Hindlimb muscle (tissue), 1 donor: Measurements from ENCODE around the gene ADD1. TPM values are rescaled to one million over a fixed set of nuclear protein-coding genes. Genes with fewer than 3 reads are reported as not detected.

Experiments used
- DNase-seq: peaks from one replicate; pipeline ENCODE4 v3.0.0-alpha.2; 2013
- polyA plus RNA-seq: library from polyadenylated mRNA; unstranded; fragments of 120-200 nt; gene quantifications from one replicate; pipeline ENCODE4 v1.2.1, GENCODE V29; 2013; ENCODE audit not compliant: insufficient read length

The ADD1 gene
- polyA plus RNA-seq, 1 donor = 205 TPM

- DNase-seq = no peak
Measured at GRCh38 chr4:2861631-2862436, 18.2 kb downstream of the ADD1 start.

GRCh38 chr4:2862528-2862927 lies 18.9 kb downstream of the ADD1 start:
- DNase-seq = no peak

- DNase-seq = no peak
Measured at GRCh38 chr4:2863649-2864048, 20.0 kb downstream of the ADD1 start.

- no peak for DNase-seq
Measured at GRCh38 chr4:2865196-2865780, 21.6 kb downstream of the ADD1 start.

- DNase-seq = no peak
Measured at GRCh38 chr4:2866160-2866861, 22.7 kb downstream of the ADD1 start.

- no peak for DNase-seq
Measured at GRCh38 chr4:2866891-2867290, 23.2 kb downstream of the ADD1 start.

GRCh38 chr4:2867758-2868491 lies 24.3 kb downstream of the ADD1 start:
- peak; percentile 29 for DNase-seq

GRCh38 chr4:2868877-2869487 lies 25.3 kb downstream of the ADD1 start:
- DNase-seq = no peak

- no peak for DNase-seq
Measured at GRCh38 chr4:2869659-2870058, 26.0 kb downstream of the ADD1 start.

GRCh38 chr4:2870082-2870481 lies 26.4 kb downstream of the ADD1 start:
- DNase-seq = no peak

GRCh38 chr4:2871466-2871865 lies 27.8 kb downstream of the ADD1 start:
- no peak for DNase-seq

- DNase-seq = no peak
Measured at GRCh38 chr4:2871911-2872310, 28.3 kb downstream of the ADD1 start.

GRCh38 chr4:2873329-2873728 lies 29.7 kb downstream of the ADD1 start:
- no peak for DNase-seq

- no peak for DNase-seq
Measured at GRCh38 chr4:2874861-2875260, 31.2 kb downstream of the ADD1 start.

- DNase-seq = no peak
Measured at GRCh38 chr4:2875556-2875955, 31.9 kb downstream of the ADD1 start.

GRCh38 chr4:2878346-2878745 lies 34.7 kb downstream of the ADD1 start:
- no peak for DNase-seq

- DNase-seq = no peak
Measured at GRCh38 chr4:2879026-2879425, 35.4 kb downstream of the ADD1 start.

GRCh38 chr4:2881431-2881830 lies 37.8 kb downstream of the ADD1 start:
- DNase-seq = no peak

GRCh38 chr4:2882341-2882740 lies 38.7 kb downstream of the ADD1 start:
- DNase-seq = no peak

GRCh38 chr4:2886161-2886560 lies 42.5 kb downstream of the ADD1 start:
- no peak for DNase-seq

GRCh38 chr4:2886622-2887021 lies 43.0 kb downstream of the ADD1 start:
- no peak for DNase-seq

- no peak for DNase-seq
Measured at GRCh38 chr4:2887343-2887742, 43.7 kb downstream of the ADD1 start.

- DNase-seq = peak; percentile 11
Measured at GRCh38 chr4:2888886-2889285, 45.2 kb downstream of the ADD1 start.
